Kidney (tissue), 22 donors: ENCODE data around the gene AEN. TPM values are rescaled to one million over a fixed set of nuclear protein-coding genes. Genes with fewer than 3 reads are reported as not detected.

Source experiments
- DNase-seq, 5 donors: peaks; one replicate each; pipeline ENCODE4 v3.0.0-alpha.2; 2013 to 2020
- FAIRE-seq: peaks from 2 replicates; lab custom pipeline; 2012; peaks lifted over from hg19 to GRCh38; lab: Jason Lieb, UNC
- H3K27ac ChIP-seq, 2 donors: one replicate each; pipeline ENCODE4 v1.7.0; 2013; ENCODE audit warnings: low read depth in 2 of 2, low read length in 2 of 2, inconsistent platforms in 1 of 2
- H3K27me3 ChIP-seq: one replicate; pipeline ENCODE4 v1.7.1; 2013; ENCODE audit warnings: low read length, inconsistent platforms; ENCODE audit not compliant: control insufficient read depth, insufficient read depth
- H3K36me3 ChIP-seq, 3 donors: one replicate each; pipeline versions ENCODE4 v1.7.0 to v1.7.1; 2013; ENCODE audit warnings: low read length in 3 of 3, control low read depth in 1 of 3, inconsistent platforms in 1 of 3; ENCODE audit not compliant: insufficient read depth in 3 of 3, control insufficient read depth in 2 of 3
- H3K4me1 ChIP-seq, 3 donors: one replicate each; pipeline versions ENCODE4 v1.7.0 to v1.7.1; 2013; ENCODE audit warnings: low read length in 3 of 3, inconsistent platforms in 1 of 3, low read depth in 1 of 3; ENCODE audit not compliant: control insufficient read depth in 2 of 3, insufficient read depth in 2 of 3
- H3K4me3 ChIP-seq, 3 donors: one replicate each; pipeline versions ENCODE4 v1.7.0 to v1.8.1; 2013; ENCODE audit warnings: low read length in 3 of 3, control low read depth in 1 of 3, inconsistent platforms in 1 of 3
- H3K9ac ChIP-seq, 3 donors: one replicate each; pipeline versions ENCODE4 v1.7.0 to v1.7.1; 2013; ENCODE audit warnings: low read length in 3 of 3, control low read depth in 1 of 3, inconsistent platforms in 1 of 3
- H3K9me3 ChIP-seq, 3 donors: one replicate each; pipeline versions ENCODE4 v1.7.0 to v1.7.1; 2013; ENCODE audit warnings: low read length in 3 of 3, control low read depth in 1 of 3, inconsistent platforms in 1 of 3; ENCODE audit not compliant: control insufficient read depth in 2 of 3, insufficient read depth in 1 of 3
- CTCF ChIP-seq: IDR thresholded peaks from 3 replicates; pipeline ENCODE4 v1.5.1; 2012; ENCODE audit warnings: mild to moderate bottlenecking, moderate library complexity, borderline replicate concordance; ENCODE audit not compliant: insufficient read depth; ENCODE audit errors: extremely low read depth
- intact Hi-C: fragments of 100-400 bp; cut with DNase I; formaldehyde crosslinking; loops from one replicate; pipeline ENCODE4 v1.11.1; 2022
- long read RNA-seq, 10 donors: library from polyadenylated mRNA in 1 of 10; unstranded in 1 of 10; transcript quantifications; one replicate each; pipeline ENCODE4 v2.0.0 and lab custom pipeline, GENCODE V29; 2021 to 2026
- polyA plus RNA-seq: library from polyadenylated mRNA; stranded (reverse); fragments of 350-450 nt; fragmentation: Illumina TruSeq; extraction: RNeasy Lipid Tissue Mini Kit (QIAGEN cat#74804); gene quantifications from one replicate; pipeline ENCODE4 v1.2.3, GENCODE V29; 2014; ENCODE audit warnings: low read depth, low replicate concordance; ENCODE audit not compliant: insufficient read depth
- total RNA-seq: library from RNA; stranded (reverse); fragmentation: NEBNext Ultra II Directional; extraction: Animal tissue kit (Norgen Biotek cat#: 25700); gene quantifications from one replicate; pipeline ENCODE4 v1.2.1, GENCODE V29; 2021
- donor health status: control.
- donor health status: control.
- donor health status: control.
- donor health status: control.
- donor health status: control.
- donor health status: DM: yes; HTN: yes; CAD: no.
- donor health status: Normal renal cell carcinoma (clear cell type).

AEN gene
- total RNA-seq (17.4 TPM), polyA plus RNA-seq (6.2 TPM)
- long read RNA-seq, donor 1, partial matches to known transcripts = 0 of 5 reads
- long read RNA-seq, donor 1, other reads (novel, unspliced or antisense) = 0 of 5 reads
- long read RNA-seq, donor 2, partial matches to known transcripts = 5 of 8 reads
- long read RNA-seq, donor 2, other reads (novel, unspliced or antisense) = 0 of 8 reads
- long read RNA-seq, donor 3, partial matches to known transcripts = 0 of 3 reads
- long read RNA-seq, donor 3, other reads (novel, unspliced or antisense) = 0 of 3 reads
- long read RNA-seq, donor 4, partial matches to known transcripts = 0 of 1 reads
- long read RNA-seq, donor 4, other reads (novel, unspliced or antisense) = 0 of 1 reads
- long read RNA-seq, donor 5 = 0 reads
- long read RNA-seq, donor 6 = 0 reads
- long read RNA-seq, donor 7, full-length matches to known transcripts = 10 of 23 reads
- long read RNA-seq, donor 7, partial matches to known transcripts = 9 of 23 reads
- long read RNA-seq, donor 7, other reads (novel, unspliced or antisense) = 4 of 23 reads
- long read RNA-seq, donor 8 = 0 reads
- long read RNA-seq, donor 9, partial matches to known transcripts = 0 of 1 reads
- long read RNA-seq, donor 9, other reads (novel, unspliced or antisense) = 0 of 1 reads
- long read RNA-seq, donor 10, partial matches to known transcripts = 0 of 1 reads
- long read RNA-seq, donor 10, other reads (novel, unspliced or antisense) = 0 of 1 reads

GRCh38 chr15:88620995-88621772, at the start of gene AEN:
TSS of gene AEN (plus strand) at chr15:88621340. CDS start at chr15:88626210, 4,870 bp downstream.
- no peaks in the 10 kb centered on the region for H3K27me3 ChIP-seq
- TF ChIP-seq CTCF = peak; percentile 36
- no peaks in the 10 kb centered on the region for H3K36me3 ChIP-seq
- intact Hi-C loops = no loop called here
- DNase-seq = peak; percentile 97 to 99 (median 97)
- no peaks in the 10 kb centered on the region for H3K9me3 ChIP-seq
- peak within 1 kb of the TSS; percentile 33 to 89 (median 60) for H3K9ac ChIP-seq
- H3K4me3 ChIP-seq = peak within 1 kb of the TSS; percentile 58 to 81 (median 68)
- H3K27ac ChIP-seq = peak within 1 kb of the TSS; percentile 73 to 83
- peaks cover 3 to 19% (median 4%) of the 10 kb centered on the region in 3 donors for H3K4me1 ChIP-seq
- FAIRE-seq = peak; percentile 66

- H3K9ac ChIP-seq = no peak overlapping the region
- peak in 2 of 5 donors; percentile 4 to 7 for DNase-seq
- no peak overlapping the region for H3K4me3 ChIP-seq
- no peaks in the 10 kb centered on the region for H3K9me3 ChIP-seq
- H3K36me3 ChIP-seq = no peaks in the 10 kb centered on the region
- no peak overlapping the region for H3K27ac ChIP-seq
- intact Hi-C loops = no loop called here
- no peak for TF ChIP-seq CTCF
- no peaks in the 10 kb centered on the region for H3K4me1 ChIP-seq
- no peak for FAIRE-seq
- no peaks in the 10 kb centered on the region for H3K27me3 ChIP-seq
These were observed 49.3 kb upstream of the AEN start for GRCh38 chr15:88571852-88572259.

- Histone ChIP-seq H3K36me3 (no peaks in the 10 kb centered on the region), H3K27ac (no peak overlapping the region), H3K27me3 (no peaks in the 10 kb centered on the region), H3K4me1 (no peaks in the 10 kb centered on the region), H3K9ac (no peak overlapping the region), H3K4me3 (no peak overlapping the region), H3K9me3 (no peaks in the 10 kb centered on the region)
- TF ChIP-seq CTCF = no peak
- DNase-seq (no peak), FAIRE-seq (no peak)
- intact Hi-C loops = no loop called here
These were observed 47.1 kb upstream of the AEN start for GRCh38 chr15:88574077-88574476.
